ENCODE data around the gene SEBOX. TPM values are rescaled to one million over a fixed set of nuclear protein-coding genes. Genes with fewer than 3 reads are reported as not detected.

Gene SEBOX
- total RNA-seq, 2 donors from 2014 or later: not detected

GRCh38 chr17:28405632-28406472 is 40.9 kb upstream of the SEBOX start, which contains the start of gene SLC46A1:
Gene SLC46A1, minus strand, starts transcription at chr17:28406212. Its CDS starts 98 bp downstream, at chr17:28406114.
- Mint-ChIP-seq H3K27me3 (ENCODE audit: insufficient read depth) (peaks cover 11% of the 10 kb centered on the region), H3K4me3 (peak within 1 kb of the TSS; percentile 63), H3K36me3 (ENCODE audit: low read depth) (no peaks in the 10 kb centered on the region), H3K27ac (no peak within 1 kb of the TSS), H3K9me3 (no peaks in the 10 kb centered on the region), H3K4me1 (peaks cover 48% of the 10 kb centered on the region)
- Histone ChIP-seq H3K4me1 (ENCODE audit: control insufficient read depth, insufficient read depth, low read length) (peaks cover 15% of the 10 kb centered on the region), H3K4me3 (ENCODE audit: low read length) (peak within 1 kb of the TSS; percentile 74), H3K27me3 (ENCODE audit: control insufficient read depth, insufficient read depth, low read length, poor library complexity, severe bottlenecking) (no peaks in the 10 kb centered on the region), H3K27ac (ENCODE audit: low read depth, low read length) (no peak within 1 kb of the TSS), H3K36me3 (ENCODE audit: control insufficient read depth, insufficient read depth, low read length) (no peaks in the 10 kb centered on the region), H3K9me3 (ENCODE audit: control insufficient read depth, low read length) (no peaks in the 10 kb centered on the region), H3K9ac (ENCODE audit: extremely low read depth, low read length, poor library complexity, severe bottlenecking) (peak within 1 kb of the TSS; percentile 16)
- 2 to 4% methylated on average over 5 to 70 of the region's 70 CpGs for WGBS, 2 experiments (ENCODE audit: insufficient coverage in 1 of 2, insufficient read length in 1 of 2)
- DNase-seq: peak; percentile 95
- no peak for TF ChIP-seq CTCF (conservative IDR thresholded peaks at IDR 0.05)

DNA sequence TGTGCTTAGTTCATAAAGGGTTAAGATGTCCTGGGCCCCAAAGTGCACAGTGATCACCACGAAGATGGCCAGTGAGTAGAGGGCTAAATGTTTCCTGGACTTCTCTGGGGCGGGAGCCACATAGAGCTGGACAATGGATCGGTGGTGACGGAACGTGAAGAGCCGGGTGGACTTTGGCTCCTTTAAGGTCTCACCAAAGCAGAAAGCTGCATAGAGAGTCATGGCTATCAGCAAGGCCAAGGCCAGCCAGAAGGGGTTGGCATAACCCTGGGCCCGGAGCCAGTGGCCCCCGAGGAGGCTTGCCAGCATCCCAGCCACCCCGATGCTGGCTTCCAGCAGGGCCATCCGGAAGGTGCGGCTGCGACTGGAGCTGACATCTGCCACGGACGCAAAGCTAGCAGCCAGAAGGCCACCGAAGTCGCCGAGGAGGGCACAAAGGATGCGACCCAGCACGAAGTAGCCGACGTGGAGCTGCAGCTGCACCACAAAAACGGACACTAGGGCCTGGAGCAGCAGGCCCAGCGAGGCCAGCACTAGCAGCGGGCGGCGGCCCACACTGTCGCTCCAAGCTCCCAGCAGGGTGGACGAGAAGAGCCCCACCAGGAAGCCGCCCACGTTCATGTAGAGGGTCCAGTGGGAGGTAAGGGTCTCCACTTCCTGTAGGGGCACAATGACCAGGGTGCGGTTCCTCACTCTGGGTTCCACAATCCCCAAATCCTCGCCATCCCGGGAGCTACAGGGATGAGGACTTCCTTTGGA is 40.0 kb upstream of the SEBOX start:
- H3K36me3 Mint-ChIP-seq (ENCODE audit: low read depth): no peaks in the 10 kb centered on the region
- no peaks in the 10 kb centered on the region for H3K9me3 Mint-ChIP-seq
- Histone ChIP-seq H3K27ac (ENCODE audit: low read depth, low read length) (no peak overlapping the region), H3K4me1 (ENCODE audit: control insufficient read depth, insufficient read depth, low read length) (peaks cover 15% of the 10 kb centered on the region), H3K27me3 (ENCODE audit: control insufficient read depth, insufficient read depth, low read length, poor library complexity, severe bottlenecking) (no peaks in the 10 kb centered on the region), H3K9me3 (ENCODE audit: control insufficient read depth, low read length) (no peaks in the 10 kb centered on the region), H3K4me3 (ENCODE audit: low read length) (peak overlapping the region; percentile 74), H3K36me3 (ENCODE audit: control insufficient read depth, insufficient read depth, low read length) (no peaks in the 10 kb centered on the region), H3K9ac (ENCODE audit: extremely low read depth, low read length, poor library complexity, severe bottlenecking) (no peak overlapping the region)
- peak; percentile 12 for TF ChIP-seq CTCF (conservative IDR thresholded peaks at IDR 0.05)
- DNase-seq: peak; percentile 80
- WGBS, 2 experiments (ENCODE audit: insufficient coverage in 1 of 2, insufficient read length in 1 of 2): 63 to 67% methylated on average over 14 to 33 of the region's 33 CpGs
- H3K4me1 Mint-ChIP-seq: peaks cover 48% of the 10 kb centered on the region
- peak overlapping the region; percentile 63 for H3K4me3 Mint-ChIP-seq
- H3K27me3 Mint-ChIP-seq (ENCODE audit: insufficient read depth): peaks cover 9% of the 10 kb centered on the region
- no peak overlapping the region for H3K27ac Mint-ChIP-seq

DNA sequence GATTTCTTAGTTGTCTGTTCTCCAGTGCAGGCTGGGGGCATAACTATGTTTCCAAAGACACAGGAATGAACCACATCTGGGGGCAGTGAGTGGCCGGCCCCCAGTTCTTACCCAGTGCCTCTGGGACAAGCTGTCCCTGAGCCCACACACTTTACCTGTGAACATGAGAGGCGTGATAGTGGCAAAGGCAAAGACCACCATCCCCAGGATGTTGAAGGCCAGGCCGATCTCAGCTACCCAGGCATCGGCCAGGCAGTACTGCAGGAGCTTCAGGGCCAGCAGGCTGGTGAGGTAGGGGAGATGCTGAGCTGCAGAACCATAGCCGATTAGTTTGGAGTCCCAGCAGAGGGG is 39.4 kb upstream of the SEBOX start:
- peaks cover 9% of the 10 kb centered on the region for H3K27me3 Mint-ChIP-seq (ENCODE audit: insufficient read depth)
- H3K27me3 ChIP-seq (ENCODE audit: control insufficient read depth, insufficient read depth, low read length, poor library complexity, severe bottlenecking): no peaks in the 10 kb centered on the region
- peaks cover 15% of the 10 kb centered on the region for H3K4me1 ChIP-seq (ENCODE audit: control insufficient read depth, insufficient read depth, low read length)
- WGBS, 2 experiments (ENCODE audit: insufficient coverage in 1 of 2, insufficient read length in 1 of 2): 89 to 96% methylated on average over 5 of the region's 5 CpGs
- H3K4me3 Mint-ChIP-seq: peak overlapping the region; percentile 63
- no peak for TF ChIP-seq CTCF (conservative IDR thresholded peaks at IDR 0.05)
- H3K9me3 Mint-ChIP-seq: no peaks in the 10 kb centered on the region
- peaks cover 48% of the 10 kb centered on the region for H3K4me1 Mint-ChIP-seq
- H3K9ac ChIP-seq (ENCODE audit: extremely low read depth, low read length, poor library complexity, severe bottlenecking): no peak overlapping the region
- H3K4me3 ChIP-seq (ENCODE audit: low read length): no peak overlapping the region
- no peaks in the 10 kb centered on the region for H3K9me3 ChIP-seq (ENCODE audit: control insufficient read depth, low read length)
- H3K27ac Mint-ChIP-seq: no peak overlapping the region
- H3K36me3 Mint-ChIP-seq (ENCODE audit: low read depth): no peaks in the 10 kb centered on the region
- no peak for DNase-seq
- H3K27ac ChIP-seq (ENCODE audit: low read depth, low read length): no peak overlapping the region
- no peaks in the 10 kb centered on the region for H3K36me3 ChIP-seq (ENCODE audit: control insufficient read depth, insufficient read depth, low read length)

Data from endodermal cell (in vitro differentiated cells).